GM12878 (cell line): ENCODE measurements around the gene PLEKHH2. TPM values are rescaled to one million over a fixed set of nuclear protein-coding genes. Genes with fewer than 3 reads are reported as not detected.

Experiments used
- HCFC1 ChIP-seq: fragments of 150-350 bp; IDR thresholded peaks from 2 replicates; pipeline ENCODE4 v1.6.1; 2014; ENCODE audit warnings: low read length
- IKZF1 ChIP-seq: fragments of 450-650 bp; conservative IDR thresholded peaks from 2 replicates; pipeline ENCODE4 v1.6.1; 2017; ENCODE audit warnings: antibody characterized with exemption, mild to moderate bottlenecking
- MEF2B ChIP-seq: fragments of 450-650 bp; IDR thresholded peaks from 2 replicates; pipeline ENCODE4 v1.6.1; 2018; ENCODE audit warnings: mild to moderate bottlenecking, moderate library complexity; ENCODE audit not compliant: partially characterized antibody, poor library complexity, severe bottlenecking
- NFYA ChIP-seq: IDR thresholded peaks from 2 replicates; pipeline ENCODE4 v1.6.1; 2011; ENCODE audit warnings: low read depth, mild to moderate bottlenecking, low read length, improper control_type of control experiment, borderline replicate concordance
- POLR2A ChIP-seq: IDR thresholded peaks from 2 replicates; pipeline ENCODE4 v1.6.1; 2011; ENCODE audit warnings: low read depth, mild to moderate bottlenecking, low read length
- POU2F2 ChIP-seq: IDR thresholded peaks from 3 replicates; pipeline ENCODE4 v1.6.1; 2011; ENCODE audit warnings: low read depth, mild to moderate bottlenecking, low read length, borderline replicate concordance
- RB1 ChIP-seq: fragments of 450-650 bp; formaldehyde crosslinking; IDR thresholded peaks from 2 replicates; pipeline ENCODE4 v1.6.1; 2017; ENCODE audit warnings: mild to moderate bottlenecking, borderline replicate concordance
- SIN3A ChIP-seq: IDR thresholded peaks from 2 replicates; pipeline ENCODE4 v1.6.1; 2012; ENCODE audit warnings: low read depth, low read length, improper control_type of control experiment
- polyA plus RNA-seq, 11 experiments: library from polyadenylated mRNA; depleted of rRNA in 4 of 11; unstranded in 6 of 11; stranded (reverse) in 5 of 11; fragments of >200 nt; fragmentation: Nextera tagmentation in 4 of 11; fragmentation: Illumina TruSeq in 1 of 11; extraction: Ambion mirVana in 4 of 11; extraction: Trizol in 1 of 11; gene quantifications; 1 replicate in 1 of 11; 2 replicates in 10 of 11; pipeline versions ENCODE4 v1.2.1 to v1.2.3, GENCODE V29; 2011 to 2016; ENCODE audit warnings: inconsistent platforms in 2 of 11, missing spikeins in 2 of 11, low read depth in 1 of 11
- total RNA-seq, 4 experiments: library from RNA; depleted of rRNA in 3 of 4; stranded (reverse); fragments of >200 nt in 3 of 4; fragmentation: Illumina TruSeq in 1 of 4; extraction: Trizol in 1 of 4; gene quantifications; 2 replicates each; pipeline versions ENCODE4 v1.2.1 to v1.2.3, GENCODE V29; 2013 to 2021
- TF ChIP-seq, protein P1 (sequence below): fragments of 450-650 bp; IDR thresholded peaks from 2 replicates; pipeline ENCODE4 v1.6.1; 2016; ENCODE audit warnings: mild to moderate bottlenecking, moderate library complexity, borderline replicate concordance
- TF ChIP-seq, protein P2 (sequence below): IDR thresholded peaks from 2 replicates; pipeline ENCODE4 v1.6.1; 2011; ENCODE audit warnings: low read depth, low read length, improper control_type of control experiment, borderline replicate concordance
- TF ChIP-seq, protein P3 (sequence below): fragments of 450-650 bp; IDR thresholded peaks from 2 replicates; pipeline ENCODE4 v1.6.1; 2017; ENCODE audit warnings: low read depth, mild to moderate bottlenecking, moderate library complexity
- TF ChIP-seq, protein P4 (sequence below): IDR thresholded peaks from 2 replicates; pipeline ENCODE4 v1.6.1; 2012; ENCODE audit warnings: low read depth, low read length, improper control_type of control experiment
- TF ChIP-seq, protein P5 (sequence below): fragments of 450-650 bp; IDR thresholded peaks from 2 replicates; pipeline ENCODE4 v1.6.1; 2017; ENCODE audit warnings: mild to moderate bottlenecking, moderate library complexity
- TF ChIP-seq, protein P6 (sequence below): fragments of 450-650 bp; IDR thresholded peaks from 2 replicates; pipeline ENCODE4 v1.6.1; 2018; ENCODE audit warnings: borderline replicate concordance, mild to moderate bottlenecking; ENCODE audit not compliant: partially characterized antibody

PLEKHH2 gene
- total and polyA plus RNA-seq, 10 of the 15 experiments (the other 5 are each of a cell fraction or from before 2014, with no cell fraction given), result not detected

DNA sequence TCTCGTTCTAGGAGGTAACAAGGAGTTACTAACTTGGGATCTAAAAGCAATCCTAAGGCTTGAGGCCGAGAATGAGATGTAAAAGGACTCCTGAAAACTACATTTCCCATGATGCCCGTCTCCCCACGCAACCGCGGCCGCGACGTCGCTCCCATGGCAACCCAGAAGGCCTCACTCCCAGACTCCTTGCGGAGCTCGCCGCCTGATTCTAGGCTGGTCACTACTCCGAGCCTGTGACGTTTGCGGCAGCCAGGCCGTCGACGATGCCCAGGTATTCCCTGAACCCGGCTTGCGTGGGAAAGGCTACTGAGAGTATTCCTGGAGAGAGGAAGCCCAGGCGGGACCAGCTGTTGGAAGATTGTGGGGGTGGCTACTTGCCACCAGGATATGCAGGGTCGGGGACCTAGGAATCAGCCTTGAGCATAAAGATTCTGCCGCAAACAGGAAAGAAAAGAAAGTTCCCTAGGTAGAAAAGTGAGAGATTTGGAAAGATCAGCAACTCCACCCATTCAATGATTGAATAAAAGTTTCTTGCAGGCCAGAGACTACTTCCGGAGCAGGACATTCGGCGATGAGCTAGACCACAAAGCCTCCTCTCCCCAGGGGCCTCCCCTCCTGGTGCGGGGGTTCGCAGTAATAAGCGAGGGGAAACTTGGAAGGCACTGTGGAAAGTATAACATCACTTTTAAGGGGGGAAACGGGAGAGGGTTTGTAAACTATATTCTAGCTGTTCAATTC, 137.0 kb downstream of the PLEKHH2 start, which contains the start of gene DYNC2LI1 (continued):
- TF ChIP-seq, protein P1, sequence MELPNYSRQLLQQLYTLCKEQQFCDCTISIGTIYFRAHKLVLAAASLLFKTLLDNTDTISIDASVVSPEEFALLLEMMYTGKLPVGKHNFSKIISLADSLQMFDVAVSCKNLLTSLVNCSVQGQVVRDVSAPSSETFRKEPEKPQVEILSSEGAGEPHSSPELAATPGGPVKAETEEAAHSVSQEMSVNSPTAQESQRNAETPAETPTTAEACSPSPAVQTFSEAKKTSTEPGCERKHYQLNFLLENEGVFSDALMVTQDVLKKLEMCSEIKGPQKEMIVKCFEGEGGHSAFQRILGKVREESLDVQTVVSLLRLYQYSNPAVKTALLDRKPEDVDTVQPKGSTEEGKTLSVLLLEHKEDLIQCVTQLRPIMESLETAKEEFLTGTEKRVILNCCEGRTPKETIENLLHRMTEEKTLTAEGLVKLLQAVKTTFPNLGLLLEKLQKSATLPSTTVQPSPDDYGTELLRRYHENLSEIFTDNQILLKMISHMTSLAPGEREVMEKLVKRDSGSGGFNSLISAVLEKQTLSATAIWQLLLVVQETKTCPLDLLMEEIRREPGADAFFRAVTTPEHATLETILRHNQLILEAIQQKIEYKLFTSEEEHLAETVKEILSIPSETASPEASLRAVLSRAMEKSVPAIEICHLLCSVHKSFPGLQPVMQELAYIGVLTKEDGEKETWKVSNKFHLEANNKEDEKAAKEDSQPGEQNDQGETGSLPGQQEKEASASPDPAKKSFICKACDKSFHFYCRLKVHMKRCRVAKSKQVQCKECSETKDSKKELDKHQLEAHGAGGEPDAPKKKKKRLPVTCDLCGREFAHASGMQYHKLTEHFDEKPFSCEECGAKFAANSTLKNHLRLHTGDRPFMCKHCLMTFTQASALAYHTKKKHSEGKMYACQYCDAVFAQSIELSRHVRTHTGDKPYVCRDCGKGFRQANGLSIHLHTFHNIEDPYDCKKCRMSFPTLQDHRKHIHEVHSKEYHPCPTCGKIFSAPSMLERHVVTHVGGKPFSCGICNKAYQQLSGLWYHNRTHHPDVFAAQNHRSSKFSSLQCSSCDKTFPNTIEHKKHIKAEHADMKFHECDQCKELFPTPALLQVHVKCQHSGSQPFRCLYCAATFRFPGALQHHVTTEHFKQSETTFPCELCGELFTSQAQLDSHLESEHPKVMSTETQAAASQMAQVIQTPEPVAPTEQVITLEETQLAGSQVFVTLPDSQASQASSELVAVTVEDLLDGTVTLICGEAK, result peak; percentile 63; the same call in 1 of the 2 replicates
- TF ChIP-seq, protein P2, sequence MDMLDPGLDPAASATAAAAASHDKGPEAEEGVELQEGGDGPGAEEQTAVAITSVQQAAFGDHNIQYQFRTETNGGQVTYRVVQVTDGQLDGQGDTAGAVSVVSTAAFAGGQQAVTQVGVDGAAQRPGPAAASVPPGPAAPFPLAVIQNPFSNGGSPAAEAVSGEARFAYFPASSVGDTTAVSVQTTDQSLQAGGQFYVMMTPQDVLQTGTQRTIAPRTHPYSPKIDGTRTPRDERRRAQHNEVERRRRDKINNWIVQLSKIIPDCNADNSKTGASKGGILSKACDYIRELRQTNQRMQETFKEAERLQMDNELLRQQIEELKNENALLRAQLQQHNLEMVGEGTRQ, result no peak
- TF ChIP-seq, protein P3, sequence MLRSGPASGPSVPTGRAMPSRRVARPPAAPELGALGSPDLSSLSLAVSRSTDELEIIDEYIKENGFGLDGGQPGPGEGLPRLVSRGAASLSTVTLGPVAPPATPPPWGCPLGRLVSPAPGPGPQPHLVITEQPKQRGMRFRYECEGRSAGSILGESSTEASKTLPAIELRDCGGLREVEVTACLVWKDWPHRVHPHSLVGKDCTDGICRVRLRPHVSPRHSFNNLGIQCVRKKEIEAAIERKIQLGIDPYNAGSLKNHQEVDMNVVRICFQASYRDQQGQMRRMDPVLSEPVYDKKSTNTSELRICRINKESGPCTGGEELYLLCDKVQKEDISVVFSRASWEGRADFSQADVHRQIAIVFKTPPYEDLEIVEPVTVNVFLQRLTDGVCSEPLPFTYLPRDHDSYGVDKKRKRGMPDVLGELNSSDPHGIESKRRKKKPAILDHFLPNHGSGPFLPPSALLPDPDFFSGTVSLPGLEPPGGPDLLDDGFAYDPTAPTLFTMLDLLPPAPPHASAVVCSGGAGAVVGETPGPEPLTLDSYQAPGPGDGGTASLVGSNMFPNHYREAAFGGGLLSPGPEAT, result peak; percentile 82
- TF ChIP-seq, protein P4, sequence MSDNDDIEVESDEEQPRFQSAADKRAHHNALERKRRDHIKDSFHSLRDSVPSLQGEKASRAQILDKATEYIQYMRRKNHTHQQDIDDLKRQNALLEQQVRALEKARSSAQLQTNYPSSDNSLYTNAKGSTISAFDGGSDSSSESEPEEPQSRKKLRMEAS, result no peak
- TF ChIP-seq SIN3A, result peak; percentile 55; the same call in 1 of the 2 replicates
- peak; percentile 26; the same call in 1 of the 3 replicates for TF ChIP-seq POU2F2
- peak; percentile 83 for TF ChIP-seq MEF2B
- TF ChIP-seq HCFC1, result peak; percentile 97
- peak; percentile 88 for TF ChIP-seq IKZF1
- TF ChIP-seq, protein P5, sequence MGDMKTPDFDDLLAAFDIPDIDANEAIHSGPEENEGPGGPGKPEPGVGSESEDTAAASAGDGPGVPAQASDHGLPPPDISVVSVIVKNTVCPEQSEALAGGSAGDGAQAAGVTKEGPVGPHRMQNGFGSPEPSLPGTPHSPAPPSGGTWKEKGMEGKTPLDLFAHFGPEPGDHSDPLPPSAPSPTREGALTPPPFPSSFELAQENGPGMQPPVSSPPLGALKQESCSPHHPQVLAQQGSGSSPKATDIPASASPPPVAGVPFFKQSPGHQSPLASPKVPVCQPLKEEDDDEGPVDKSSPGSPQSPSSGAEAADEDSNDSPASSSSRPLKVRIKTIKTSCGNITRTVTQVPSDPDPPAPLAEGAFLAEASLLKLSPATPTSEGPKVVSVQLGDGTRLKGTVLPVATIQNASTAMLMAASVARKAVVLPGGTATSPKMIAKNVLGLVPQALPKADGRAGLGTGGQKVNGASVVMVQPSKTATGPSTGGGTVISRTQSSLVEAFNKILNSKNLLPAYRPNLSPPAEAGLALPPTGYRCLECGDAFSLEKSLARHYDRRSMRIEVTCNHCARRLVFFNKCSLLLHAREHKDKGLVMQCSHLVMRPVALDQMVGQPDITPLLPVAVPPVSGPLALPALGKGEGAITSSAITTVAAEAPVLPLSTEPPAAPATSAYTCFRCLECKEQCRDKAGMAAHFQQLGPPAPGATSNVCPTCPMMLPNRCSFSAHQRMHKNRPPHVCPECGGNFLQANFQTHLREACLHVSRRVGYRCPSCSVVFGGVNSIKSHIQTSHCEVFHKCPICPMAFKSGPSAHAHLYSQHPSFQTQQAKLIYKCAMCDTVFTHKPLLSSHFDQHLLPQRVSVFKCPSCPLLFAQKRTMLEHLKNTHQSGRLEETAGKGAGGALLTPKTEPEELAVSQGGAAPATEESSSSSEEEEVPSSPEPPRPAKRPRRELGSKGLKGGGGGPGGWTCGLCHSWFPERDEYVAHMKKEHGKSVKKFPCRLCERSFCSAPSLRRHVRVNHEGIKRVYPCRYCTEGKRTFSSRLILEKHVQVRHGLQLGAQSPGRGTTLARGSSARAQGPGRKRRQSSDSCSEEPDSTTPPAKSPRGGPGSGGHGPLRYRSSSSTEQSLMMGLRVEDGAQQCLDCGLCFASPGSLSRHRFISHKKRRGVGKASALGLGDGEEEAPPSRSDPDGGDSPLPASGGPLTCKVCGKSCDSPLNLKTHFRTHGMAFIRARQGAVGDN, result 0 out of 2 replicates have a peak, but pooled peaks have one; percentile 20
- TF ChIP-seq RB1, result peak; percentile 94
- peak; percentile 64 for TF ChIP-seq POLR2A
- TF ChIP-seq NFYA, result no peak
- TF ChIP-seq, protein P6, sequence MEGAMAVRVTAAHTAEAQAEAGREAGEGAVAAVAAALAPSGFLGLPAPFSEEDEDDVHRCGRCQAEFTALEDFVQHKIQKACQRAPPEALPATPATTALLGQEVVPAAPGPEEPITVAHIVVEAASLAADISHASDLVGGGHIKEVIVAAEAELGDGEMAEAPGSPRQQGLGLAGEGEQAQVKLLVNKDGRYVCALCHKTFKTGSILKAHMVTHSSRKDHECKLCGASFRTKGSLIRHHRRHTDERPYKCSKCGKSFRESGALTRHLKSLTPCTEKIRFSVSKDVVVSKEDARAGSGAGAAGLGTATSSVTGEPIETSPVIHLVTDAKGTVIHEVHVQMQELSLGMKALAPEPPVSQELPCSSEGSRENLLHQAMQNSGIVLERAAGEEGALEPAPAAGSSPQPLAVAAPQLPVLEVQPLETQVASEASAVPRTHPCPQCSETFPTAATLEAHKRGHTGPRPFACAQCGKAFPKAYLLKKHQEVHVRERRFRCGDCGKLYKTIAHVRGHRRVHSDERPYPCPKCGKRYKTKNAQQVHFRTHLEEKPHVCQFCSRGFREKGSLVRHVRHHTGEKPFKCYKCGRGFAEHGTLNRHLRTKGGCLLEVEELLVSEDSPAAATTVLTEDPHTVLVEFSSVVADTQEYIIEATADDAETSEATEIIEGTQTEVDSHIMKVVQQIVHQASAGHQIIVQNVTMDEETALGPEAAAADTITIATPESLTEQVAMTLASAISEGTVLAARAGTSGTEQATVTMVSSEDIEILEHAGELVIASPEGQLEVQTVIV, result peak; percentile 58
